Activated CD8-positive, alpha-beta memory T cell treated with anti-CD3 and anti-CD28 coated beads for 1 hour (primary cell): ENCODE measurements around the gene PRPH2.
"Not testable (repeated sequence)": the region's sequence is repeated elsewhere in the genome, so short reads cannot be mapped to it uniquely, and the experiment has no call there.

Source experiments
- DNase-seq, 2 donors: peaks; one replicate each; pipeline ENCODE4 v3.0.0-alpha.2; 2020; ENCODE audit warnings: low read depth in 1 of 2; ENCODE audit errors: extremely low read depth in 1 of 2

PRPH2 gene

GRCh38 chr6:42742116-42742894 lies 19.9 kb upstream of the PRPH2 start:
- DNase-seq = no peak

GRCh38 chr6:42740725-42741124 lies 18.3 kb upstream of the PRPH2 start:
- no peak for DNase-seq

GRCh38 chr6:42735976-42736375 lies 13.6 kb upstream of the PRPH2 start:
- no peak for DNase-seq

- DNase-seq = not testable (repeated sequence)
Measured at GRCh38 chr6:42733867-42734481, 11.6 kb upstream of the PRPH2 start.

- DNase-seq = no peak
Measured at GRCh38 chr6:42729731-42730130, 7.3 kb upstream of the PRPH2 start.

GRCh38 chr6:42727627-42728026 lies 5.2 kb upstream of the PRPH2 start:
- no peak for DNase-seq

GRCh38 chr6:42727087-42727611 lies 4.8 kb upstream of the PRPH2 start:
- DNase-seq = no peak

- peak; percentile 44 to 51 for DNase-seq
Measured at GRCh38 chr6:42726485-42727086, 4.2 kb upstream of the PRPH2 start.

GRCh38 chr6:42726026-42726425 lies 3.6 kb upstream of the PRPH2 start:
- DNase-seq = no peak

GRCh38 chr6:42724825-42725224 lies 2.4 kb upstream of the PRPH2 start:
- no peak for DNase-seq

- no peak for DNase-seq
Measured at GRCh38 chr6:42720739-42721138, 1.7 kb downstream of the PRPH2 start.

GRCh38 chr6:42715871-42716270 lies 6.5 kb downstream of the PRPH2 start:
- DNase-seq = no peak

- DNase-seq = no peak
Measured at GRCh38 chr6:42714098-42714761, 8.2 kb downstream of the PRPH2 start.

GRCh38 chr6:42711930-42712329 lies 10.5 kb downstream of the PRPH2 start:
- no peak for DNase-seq

GRCh38 chr6:42710316-42710715 lies 12.1 kb downstream of the PRPH2 start:
- no peak for DNase-seq

- DNase-seq = no peak
Measured at GRCh38 chr6:42709871-42710270, 12.5 kb downstream of the PRPH2 start.

GRCh38 chr6:42708096-42708495 lies 14.3 kb downstream of the PRPH2 start:
- no peak for DNase-seq

- DNase-seq = no peak
Measured at GRCh38 chr6:42707595-42707994, 14.8 kb downstream of the PRPH2 start.

- no peak for DNase-seq
Measured at GRCh38 chr6:42704937-42705374, 17.4 kb downstream of the PRPH2 start.

GRCh38 chr6:42704251-42704936 lies 18.0 kb downstream of the PRPH2 start:
- DNase-seq = no peak

- not testable (repeated sequence) for DNase-seq
Measured at GRCh38 chr6:42702786-42703185, 19.6 kb downstream of the PRPH2 start.
